Activated naive CD4-positive, alpha-beta T cell treated with anti-CD3 and anti-CD28 coated beads, Interleukin-2, amount 50 U/mL, for 72 hours (primary cell): Measurements from ENCODE around the gene TMLHE. TPM values are rescaled to one million over a fixed set of nuclear protein-coding genes. Genes with fewer than 3 reads are reported as not detected.
A peak's percentile ranks its signal among the peaks of the same experiment; 100 is the strongest.
"Not testable (repeated sequence)": the region's sequence is repeated elsewhere in the genome, so short reads cannot be mapped to it uniquely, and the experiment has no call there.

Experiments used
- ATAC-seq, 2 donors: fragments of 150-1000 bp; cut with Tn5 transposase; 2 replicates each; pipeline ENCODE4 v1.10.0; 2021; ENCODE audit warnings: mild to moderate bottlenecking in 2 of 2, moderate library complexity in 2 of 2
- DNase-seq, 2 donors: peaks; one replicate each; pipeline ENCODE4 v3.0.0; 2021 to 2022; ENCODE audit warnings: low spot score in 2 of 2
- H3K27ac Mint-ChIP-seq, 2 donors: one replicate each; pipeline ENCODE4 v1.8.0; 2022; ENCODE audit warnings: mild to moderate bottlenecking in 2 of 2, mixed read lengths in 2 of 2
- H3K36me3 Mint-ChIP-seq, 2 donors: one replicate each; pipeline ENCODE4 v1.8.0; 2022; ENCODE audit warnings: mixed read lengths in 2 of 2
- H3K9me3 Mint-ChIP-seq, 2 donors: one replicate each; pipeline ENCODE4 v1.8.0; 2022; ENCODE audit warnings: mixed read lengths in 2 of 2
- total RNA-seq, 2 donors: library from RNA; stranded (reverse); gene quantifications; one replicate each; pipeline ENCODE4 v1.2.3, GENCODE V29; 2022

TMLHE gene, protein sequence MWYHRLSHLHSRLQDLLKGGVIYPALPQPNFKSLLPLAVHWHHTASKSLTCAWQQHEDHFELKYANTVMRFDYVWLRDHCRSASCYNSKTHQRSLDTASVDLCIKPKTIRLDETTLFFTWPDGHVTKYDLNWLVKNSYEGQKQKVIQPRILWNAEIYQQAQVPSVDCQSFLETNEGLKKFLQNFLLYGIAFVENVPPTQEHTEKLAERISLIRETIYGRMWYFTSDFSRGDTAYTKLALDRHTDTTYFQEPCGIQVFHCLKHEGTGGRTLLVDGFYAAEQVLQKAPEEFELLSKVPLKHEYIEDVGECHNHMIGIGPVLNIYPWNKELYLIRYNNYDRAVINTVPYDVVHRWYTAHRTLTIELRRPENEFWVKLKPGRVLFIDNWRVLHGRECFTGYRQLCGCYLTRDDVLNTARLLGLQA
- 10 to 100 TPM; 15.6 to 18.5 TPM for total RNA-seq

- peak within 1 kb of the TSS; percentile 94 to 96 for H3K27ac Mint-ChIP-seq
- ATAC-seq (peak; percentile 95 to 97), DNase-seq (peak; percentile 60 to 63)
- H3K9me3 Mint-ChIP-seq = no peaks in the 10 kb centered on the region
- peaks cover 8 to 15% of the 10 kb centered on the region in 2 donors for H3K36me3 Mint-ChIP-seq
Observed at GRCh38 chrX:155612312-155613224, at the start of gene TMLHE, which contains the start of gene SPRY3. TMLHE (minus strand) TSS chrX:155612952; CDS start chrX:155545276, 67,676 bp downstream. SPRY3 (plus strand) TSS chrX:155612586.

GRCh38 chrX:155662282-155662681 is 49.5 kb upstream of the TMLHE start:
- Mint-ChIP-seq H3K27ac (no peak overlapping the region), H3K36me3 (no peaks in the 10 kb centered on the region)

GRCh38 chrX:155645180-155645579 is 32.4 kb upstream of the TMLHE start:
- peak; percentile 22 to 32 for ATAC-seq
- no peak for DNase-seq
- H3K36me3 Mint-ChIP-seq = peaks cover 0 to 6% of the 10 kb centered on the region in 2 donors
- no peaks in the 10 kb centered on the region for H3K9me3 Mint-ChIP-seq
- H3K27ac Mint-ChIP-seq = peak overlapping the region in 1 of 2 donors; percentile 71

More at GRCh38 chrX:155662282-155662681, 49.5 kb upstream of the TMLHE start:
- ATAC-seq (no peak), DNase-seq (no peak)
- no peaks in the 10 kb centered on the region for H3K9me3 Mint-ChIP-seq

DNA sequence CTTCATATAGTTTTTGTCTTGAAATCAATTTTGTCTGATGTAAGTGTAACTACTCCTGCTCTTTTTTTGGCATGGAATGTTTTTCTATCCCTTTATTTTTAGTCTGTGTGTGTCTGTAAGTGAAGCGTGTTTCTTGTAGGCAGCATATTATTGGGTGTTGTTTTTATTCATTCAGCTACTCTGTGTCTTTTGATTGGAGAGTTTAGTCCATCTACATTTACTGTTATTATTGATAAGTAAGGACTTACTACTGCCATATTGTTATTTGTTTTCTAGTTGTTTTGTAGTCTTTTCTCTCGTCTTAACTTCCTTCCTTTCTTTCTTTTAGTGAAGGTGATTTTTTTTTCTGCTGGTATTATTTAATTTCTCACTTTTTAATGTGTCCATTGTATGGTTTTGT is 30.5 kb upstream of the TMLHE start:
- DNase-seq (no peak), ATAC-seq (no peak)
- Mint-ChIP-seq H3K9me3 (no peaks in the 10 kb centered on the region), H3K27ac (no peak overlapping the region), H3K36me3 (peaks cover 0 to 6% of the 10 kb centered on the region in 2 donors)

- H3K36me3 Mint-ChIP-seq, ATAC-seq, H3K9me3 Mint-ChIP-seq, DNase-seq: not testable (repeated sequence)
- peak overlapping the region; percentile 6 to 58 for H3K27ac Mint-ChIP-seq
Observed at GRCh38 chrX:155641371-155641770, 28.6 kb upstream of the TMLHE start.

GRCh38 chrX:155637714-155638113 is 25.0 kb upstream of the TMLHE start:
- DNase-seq (no peak), ATAC-seq (no peak)
- no peaks in the 10 kb centered on the region for H3K36me3 Mint-ChIP-seq
- no peak overlapping the region for H3K27ac Mint-ChIP-seq
- no peaks in the 10 kb centered on the region for H3K9me3 Mint-ChIP-seq

DNA sequence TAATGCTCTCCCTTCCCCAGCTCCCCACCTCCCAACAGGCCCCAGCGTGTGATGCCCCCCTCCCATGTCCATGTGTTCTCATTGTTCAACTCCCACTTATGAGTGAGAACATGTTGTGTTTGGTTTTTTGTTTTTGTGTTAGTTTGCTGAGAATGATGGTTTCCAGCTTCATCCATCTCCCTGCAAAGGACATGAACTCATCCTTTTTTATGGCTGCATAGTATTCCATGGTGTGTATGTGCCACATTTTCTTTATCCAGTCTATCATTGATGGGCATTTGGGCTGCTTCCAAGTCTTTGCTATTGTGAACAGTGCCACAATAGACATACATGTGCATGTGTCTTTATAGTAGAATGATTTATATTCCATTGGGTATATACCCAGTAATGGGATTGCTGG is 22.3 kb upstream of the TMLHE start:
- H3K27ac Mint-ChIP-seq, ATAC-seq, DNase-seq, H3K9me3 Mint-ChIP-seq, H3K36me3 Mint-ChIP-seq: not testable (repeated sequence)

DNA sequence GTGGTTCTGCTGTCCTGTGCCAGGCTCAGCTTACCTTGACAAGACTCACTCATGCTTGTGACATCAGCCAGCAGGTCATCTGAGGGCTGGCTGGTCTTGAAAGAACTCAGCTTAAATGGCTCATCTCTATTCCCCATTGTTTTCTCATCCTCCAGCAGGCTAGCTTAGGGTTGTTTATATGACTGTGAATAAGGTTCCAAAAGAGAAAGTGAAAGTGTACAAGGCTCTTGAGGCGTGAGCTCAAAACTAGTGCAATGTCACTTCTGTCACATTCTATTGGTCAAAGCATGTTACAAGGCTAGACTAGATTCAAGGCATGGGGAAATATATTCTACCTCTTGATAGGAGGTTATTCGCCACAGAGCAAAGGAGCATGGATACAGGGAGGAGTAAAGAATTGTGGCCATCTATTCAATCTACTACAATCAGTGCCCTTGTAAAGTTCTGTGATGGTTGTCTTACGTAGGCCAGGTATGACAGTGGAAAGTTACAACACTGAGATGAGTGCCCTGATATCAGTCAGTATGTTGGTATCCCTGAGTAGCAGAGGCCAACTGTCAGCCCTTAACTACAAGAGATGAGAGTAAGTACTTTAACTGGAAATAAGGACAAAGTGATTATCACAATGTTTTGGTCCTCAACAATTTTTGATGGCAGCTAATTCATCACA is 19.8 kb upstream of the TMLHE start:
- DNase-seq (no peak), ATAC-seq (peak; percentile 83 to 91)
- Mint-ChIP-seq H3K9me3 (peaks cover 0 to 4% of the 10 kb centered on the region in 2 donors), H3K27ac (peak overlapping the region in 1 of 2 donors; percentile 88), H3K36me3 (peaks cover 0 to 5% of the 10 kb centered on the region in 2 donors)

DNA sequence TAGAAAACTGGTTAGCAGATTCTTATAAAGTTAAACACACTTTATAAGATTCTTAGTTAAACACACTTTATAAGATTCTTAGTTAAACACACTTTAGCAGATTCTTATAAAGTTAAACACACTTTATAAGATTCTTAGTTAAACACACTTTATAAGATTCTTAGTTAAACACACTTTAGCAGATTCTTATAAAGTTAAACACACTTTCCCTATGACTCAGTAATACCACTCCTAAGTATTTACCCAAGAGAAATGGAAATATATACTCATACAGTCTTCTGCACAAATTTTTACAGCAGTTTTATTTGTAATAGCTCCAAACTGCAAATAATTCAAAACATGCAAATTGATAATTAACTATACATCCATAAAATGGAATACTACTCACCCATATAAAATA is 7.4 kb upstream of the TMLHE start:
- H3K9me3 Mint-ChIP-seq, ATAC-seq, H3K36me3 Mint-ChIP-seq, DNase-seq, H3K27ac Mint-ChIP-seq: not testable (repeated sequence)

GRCh38 chrX:155615938-155616337 is 3.2 kb upstream of the TMLHE start:
- no peak for DNase-seq

DNA sequence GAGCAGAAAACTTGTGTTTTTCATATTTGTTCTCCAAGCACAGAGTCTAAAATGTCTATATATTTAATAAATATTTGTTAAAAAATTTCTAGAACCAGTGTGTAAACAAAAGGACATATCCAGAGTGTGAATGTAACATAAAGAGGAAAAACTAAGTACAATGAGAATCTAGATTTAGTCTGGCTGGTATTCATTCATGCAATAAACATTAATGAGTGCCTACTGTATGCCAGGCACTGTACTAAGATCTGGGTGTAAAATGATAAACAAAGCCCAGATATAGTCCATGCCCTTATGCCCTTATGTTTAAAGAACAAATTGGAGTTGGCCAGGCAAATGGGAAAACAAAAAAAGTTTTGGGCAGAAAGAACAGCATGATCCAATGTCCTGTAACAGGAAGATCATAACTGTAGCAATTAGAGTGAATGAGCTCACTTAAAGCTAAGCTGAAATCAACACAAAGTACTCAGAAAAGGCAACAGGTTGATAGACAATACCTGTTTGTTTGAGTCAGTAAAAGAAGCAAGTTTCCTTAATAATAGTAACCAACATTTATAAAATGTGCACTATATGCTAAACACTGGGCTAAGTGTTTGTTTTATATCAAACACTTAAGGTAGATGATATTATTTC is 1.3 kb upstream of the TMLHE start:
- no peak for DNase-seq
- ATAC-seq = no peak
- H3K27ac Mint-ChIP-seq = no peak overlapping the region
- H3K36me3 Mint-ChIP-seq = peaks cover 8 to 15% of the 10 kb centered on the region in 2 donors
- no peaks in the 10 kb centered on the region for H3K9me3 Mint-ChIP-seq

More at GRCh38 chrX:155615938-155616337, 3.2 kb upstream of the TMLHE start:
- Mint-ChIP-seq H3K27ac (no peak overlapping the region), H3K9me3 (no peaks in the 10 kb centered on the region), H3K36me3 (peaks cover 8 to 15% of the 10 kb centered on the region in 2 donors)
- no peak for ATAC-seq

DNA sequence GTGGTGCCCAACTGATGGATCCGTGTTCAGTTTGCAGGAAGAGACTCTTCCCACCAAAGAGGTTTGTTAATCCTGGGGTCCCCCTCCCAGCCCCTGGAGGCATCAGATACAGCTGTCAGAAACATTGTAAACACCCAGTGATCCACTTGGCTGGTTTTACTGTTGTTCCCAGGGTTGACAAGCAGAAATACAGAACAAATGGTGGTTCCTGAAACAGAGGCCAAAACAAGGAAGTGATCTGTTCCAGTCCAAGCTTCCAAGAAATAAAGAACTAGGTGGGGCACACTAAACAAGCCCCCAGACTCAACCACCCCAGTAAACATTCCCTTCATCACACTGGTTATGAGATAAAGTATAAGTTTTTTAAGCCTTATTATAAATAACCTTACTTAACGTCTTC is 1.4 kb downstream of the TMLHE start:
- Mint-ChIP-seq H3K27ac (peak overlapping the region in 1 of 2 donors; percentile 96), H3K9me3 (peaks cover 0 to 6% of the 10 kb centered on the region in 2 donors), H3K36me3 (peaks cover 20 to 23% of the 10 kb centered on the region in 2 donors)
- no peak for DNase-seq
- no peak for ATAC-seq

GRCh38 chrX:155592981-155593380 is 19.8 kb downstream of the TMLHE start:
- no peak for DNase-seq
- Mint-ChIP-seq H3K36me3 (peaks cover 13 to 23% of the 10 kb centered on the region in 2 donors), H3K9me3 (peaks cover 0 to 10% of the 10 kb centered on the region in 2 donors), H3K27ac (no peak overlapping the region)
- no peak for ATAC-seq

GRCh38 chrX:155592331-155592730 is 20.4 kb downstream of the TMLHE start:
- DNase-seq (no peak), ATAC-seq (no peak)
- Mint-ChIP-seq H3K27ac (no peak overlapping the region), H3K9me3 (peaks cover 0 to 12% of the 10 kb centered on the region in 2 donors), H3K36me3 (peaks cover 13 to 23% of the 10 kb centered on the region in 2 donors)

GRCh38 chrX:155577682-155578081 is 35.1 kb downstream of the TMLHE start:
- ATAC-seq (peak in 1 of 2 donors; percentile 20), DNase-seq (no peak)
- H3K27ac Mint-ChIP-seq = no peak overlapping the region
- no peaks in the 10 kb centered on the region for H3K9me3 Mint-ChIP-seq
- peaks cover 6 to 17% of the 10 kb centered on the region in 2 donors for H3K36me3 Mint-ChIP-seq

- Mint-ChIP-seq H3K9me3 (peaks cover 15 to 17% of the 10 kb centered on the region in 2 donors), H3K36me3 (peaks cover 29 to 39% of the 10 kb centered on the region in 2 donors), H3K27ac (no peak overlapping the region)
- DNase-seq (no peak), ATAC-seq (no peak)
Observed at GRCh38 chrX:155563099-155563498, 49.7 kb downstream of the TMLHE start.
